ENCODE data around the gene GEMIN7. TPM values are rescaled to one million over a fixed set of nuclear protein-coding genes. Genes with fewer than 3 reads are reported as not detected.

GEMIN7 gene
- total and polyA plus RNA-seq, 2 of the 4 experiments (the other 2 are of a cell fraction): 27.2 to 53.0 TPM

DNA sequence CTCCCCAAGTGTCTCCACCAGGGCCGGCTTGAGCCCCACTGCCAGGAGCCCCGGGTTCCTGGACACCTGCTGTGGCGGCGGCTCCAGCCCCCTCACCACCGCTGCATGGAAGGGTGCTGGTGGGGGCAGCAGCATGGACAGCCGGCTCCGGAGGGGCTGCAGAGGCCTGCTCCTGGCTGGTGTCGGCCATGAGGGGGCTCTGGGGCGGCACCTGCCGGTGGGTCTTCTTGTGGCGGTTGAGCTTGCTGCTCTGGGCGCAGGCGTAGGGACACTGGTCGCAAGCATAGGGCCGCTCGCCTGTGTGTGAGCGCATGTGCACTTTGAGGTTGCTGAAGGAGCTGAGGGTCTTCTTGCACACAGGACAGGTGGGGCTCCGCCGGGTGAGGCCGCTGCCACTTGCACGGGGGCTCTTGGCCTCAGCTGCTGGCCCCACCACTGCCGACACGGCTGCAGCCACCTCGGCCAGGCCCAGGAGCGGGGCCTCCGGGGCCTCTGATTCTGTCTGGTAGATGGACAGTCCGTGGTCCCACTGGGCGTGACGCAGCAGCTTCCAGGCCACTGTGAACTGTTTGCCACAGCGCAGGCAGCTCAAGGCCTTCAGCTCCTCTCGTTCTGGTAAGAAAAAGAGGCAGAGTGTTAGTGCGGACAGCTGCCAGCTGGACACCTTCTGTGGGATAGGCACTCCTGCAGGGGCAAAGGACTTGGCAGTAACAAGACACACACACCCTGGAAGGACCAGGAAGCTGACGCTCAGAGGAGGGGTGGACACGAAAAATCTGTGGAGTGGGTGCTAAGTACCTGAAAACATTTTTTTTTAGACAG lies 6.9 kb upstream of the GEMIN7 start:
- Histone ChIP-seq H4K91ac (ENCODE audit: insufficient read depth, low read depth, low read length) (no peak overlapping the region), H3K4me3 (ENCODE audit: insufficient read depth, low read depth, low read length) (no peak overlapping the region), H4K5ac (ENCODE audit: low read depth, low read length) (no peak overlapping the region), H3K18ac (ENCODE audit: low read depth, low read length) (no peak overlapping the region), H2BK15ac (ENCODE audit: low read depth, low read length) (no peak overlapping the region), H2AK5ac (ENCODE audit: low read depth, low read length) (no peak overlapping the region), H3K27ac (ENCODE audit: insufficient read depth, low read length) (no peak overlapping the region), H4K20me1 (ENCODE audit: insufficient read depth, low read length) (no peaks in the 10 kb centered on the region), H2BK20ac (ENCODE audit: low read depth, low read length) (no peak overlapping the region), H2AFZ (replicated peaks; ENCODE audit: low read length, poor library complexity) (no peak overlapping the region), H3K14ac (replicated peaks; ENCODE audit: low read depth, low read length) (no peak overlapping the region), H2BK5ac (ENCODE audit: low read depth, low read length, poor library complexity, severe bottlenecking) (no peak overlapping the region), H3K27me3 (ENCODE audit: control insufficient read depth, insufficient read depth, low read length) (no peaks in the 10 kb centered on the region), H3K4me2 (ENCODE audit: low read depth, low read length) (no peak overlapping the region), H3K9me1 (ENCODE audit: insufficient read depth, low read length) (no peaks in the 10 kb centered on the region; the same call in 1 of the 2 replicates), H4K8ac (ENCODE audit: low read depth in 2 of 2, low read length in 2 of 2) (no peak overlapping the region), H3K79me1 (ENCODE audit: low read depth in 1 of 2, low read length in 2 of 2) (no peaks in the 10 kb centered on the region), H3K23ac (ENCODE audit: low read depth, low read length) (no peak overlapping the region), H3K36me3 (ENCODE audit: control insufficient read depth, insufficient read depth, low read length) (peaks cover 39% of the 10 kb centered on the region), H3K56ac (ENCODE audit: extremely low read depth, insufficient read depth, low read length) (no peak overlapping the region), H2BK120ac (ENCODE audit: low read depth, low read length) (no peak overlapping the region), H2AK9ac (replicated peaks; ENCODE audit: low read depth, low read length, poor library complexity) (no peak overlapping the region), H3K4me1 (ENCODE audit: control insufficient read depth, insufficient read depth, low read length) (no peaks in the 10 kb centered on the region), H3K9me3 (ENCODE audit: control insufficient read depth, insufficient read depth, low read length) (no peaks in the 10 kb centered on the region), H3K9ac (ENCODE audit: low read depth, low read length) (no peak overlapping the region), H3K4ac (ENCODE audit: low read depth, low read length) (no peak overlapping the region)
- TF ChIP-seq RCOR1 (IDR thresholded peaks at IDR 0.05; ENCODE audit: insufficient replicate concordance, low read length) (no peak), CHD1 (IDR thresholded peaks at IDR 0.05; ENCODE audit: low read depth, low read length) (no peak), RFX5 (IDR thresholded peaks at IDR 0.05; ENCODE audit: low read depth, low read length) (no peak), ELK1 (IDR thresholded peaks at IDR 0.05; ENCODE audit: borderline replicate concordance, low read depth, low read length) (no peak), MAZ (IDR thresholded peaks at IDR 0.05; ENCODE audit: borderline replicate concordance, low read depth, low read length) (no peak), MAFK (IDR thresholded peaks at IDR 0.05; ENCODE audit: low read depth, low read length) (no peak), RAD21 (IDR thresholded peaks at IDR 0.05; ENCODE audit: low read length) (no peak), FOS (IDR thresholded peaks at IDR 0.05; ENCODE audit: low read depth, low read length) (no peak), CTCF (conservative IDR thresholded peaks at IDR 0.05; ENCODE audit: low read depth, low read length) (no peak), SMC3 (IDR thresholded peaks at IDR 0.05; ENCODE audit: low read depth, low read length) (no peak), CEBPB (IDR thresholded peaks at IDR 0.05; ENCODE audit: low read depth, low read length) (no peak), MXI1 (IDR thresholded peaks at IDR 0.05; ENCODE audit: borderline replicate concordance, low read depth, low read length) (no peak), POLR2A (IDR thresholded peaks at IDR 0.05; ENCODE audit: low read depth, low read length) (no peak), NFE2L2 (IDR thresholded peaks at IDR 0.05; ENCODE audit: low read depth, low read length) (no peak), BHLHE40 (IDR thresholded peaks at IDR 0.05; ENCODE audit: low read depth, low read length) (no peak)
- TF ChIP-seq, protein P1, sequence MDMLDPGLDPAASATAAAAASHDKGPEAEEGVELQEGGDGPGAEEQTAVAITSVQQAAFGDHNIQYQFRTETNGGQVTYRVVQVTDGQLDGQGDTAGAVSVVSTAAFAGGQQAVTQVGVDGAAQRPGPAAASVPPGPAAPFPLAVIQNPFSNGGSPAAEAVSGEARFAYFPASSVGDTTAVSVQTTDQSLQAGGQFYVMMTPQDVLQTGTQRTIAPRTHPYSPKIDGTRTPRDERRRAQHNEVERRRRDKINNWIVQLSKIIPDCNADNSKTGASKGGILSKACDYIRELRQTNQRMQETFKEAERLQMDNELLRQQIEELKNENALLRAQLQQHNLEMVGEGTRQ (IDR thresholded peaks at IDR 0.05; ENCODE audit: low read depth, low read length): no peak
- intact Hi-C loops (cut with micrococcal nuclease) (no loop called here), in situ Hi-C loops (cut with MboI; ENCODE audit: low sequenced_read_pairs) (no loop called here), dilution Hi-C loops (cut with HindIII; ENCODE audit: low sequenced_read_pairs, unreplicated experiment) (no loop called here)
- no peak for ATAC-seq (ENCODE audit: low read depth)
- WGBS, 2 experiments (ENCODE audit: extremely low coverage in 2 of 2, insufficient read length in 1 of 2): 83% methylated on average over 11 of the region's 34 CpGs; no CpG with 5 or more reads in 1 of the 2 experiments
- POLR2A ChIA-PET (ENCODE audit: unreplicated experiment): no interaction called here
- DNase-seq: no peak
- BruUV-seq (replicated peaks): no TSS peak
- CTCF ChIA-PET: no interaction called here
